ENCODE measurements around the gene VSNL1.

DNA sequence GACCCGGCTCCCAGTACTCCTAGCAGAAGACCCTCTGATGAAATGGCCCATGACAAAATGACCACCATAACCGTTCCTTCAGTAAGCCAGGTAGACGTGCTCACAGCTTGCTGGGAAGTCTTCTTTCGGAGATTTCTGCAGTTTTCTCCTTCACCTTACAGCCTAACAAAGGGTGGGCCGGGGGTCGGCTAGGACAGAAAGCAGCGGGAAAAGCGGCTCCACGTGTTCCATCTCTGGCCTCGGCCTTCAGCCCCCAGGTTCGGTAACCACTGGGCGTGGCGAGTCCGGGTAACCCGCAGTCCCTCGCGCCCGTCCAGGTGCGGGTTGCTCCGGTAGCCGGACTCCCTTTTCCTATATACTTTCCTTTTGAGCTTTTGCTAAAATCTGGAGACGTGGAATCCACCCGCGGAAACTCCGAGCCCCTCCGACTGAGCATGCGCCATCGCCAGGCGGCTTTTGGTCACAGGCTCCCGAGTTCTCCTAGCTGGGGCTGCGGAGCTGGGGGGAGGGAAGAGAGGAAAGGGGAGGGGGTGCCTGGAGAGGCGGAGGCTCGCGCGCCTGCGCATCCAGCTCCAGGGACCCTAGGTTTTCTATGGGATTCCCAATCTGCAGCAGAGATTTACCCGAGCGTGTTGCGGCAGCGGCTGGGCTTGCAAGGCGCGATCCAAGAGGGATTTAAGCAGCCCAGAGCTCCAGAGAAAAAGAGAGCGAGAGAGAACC, at the start of gene VSNL1:
- TF ChIP-seq, protein P1, sequence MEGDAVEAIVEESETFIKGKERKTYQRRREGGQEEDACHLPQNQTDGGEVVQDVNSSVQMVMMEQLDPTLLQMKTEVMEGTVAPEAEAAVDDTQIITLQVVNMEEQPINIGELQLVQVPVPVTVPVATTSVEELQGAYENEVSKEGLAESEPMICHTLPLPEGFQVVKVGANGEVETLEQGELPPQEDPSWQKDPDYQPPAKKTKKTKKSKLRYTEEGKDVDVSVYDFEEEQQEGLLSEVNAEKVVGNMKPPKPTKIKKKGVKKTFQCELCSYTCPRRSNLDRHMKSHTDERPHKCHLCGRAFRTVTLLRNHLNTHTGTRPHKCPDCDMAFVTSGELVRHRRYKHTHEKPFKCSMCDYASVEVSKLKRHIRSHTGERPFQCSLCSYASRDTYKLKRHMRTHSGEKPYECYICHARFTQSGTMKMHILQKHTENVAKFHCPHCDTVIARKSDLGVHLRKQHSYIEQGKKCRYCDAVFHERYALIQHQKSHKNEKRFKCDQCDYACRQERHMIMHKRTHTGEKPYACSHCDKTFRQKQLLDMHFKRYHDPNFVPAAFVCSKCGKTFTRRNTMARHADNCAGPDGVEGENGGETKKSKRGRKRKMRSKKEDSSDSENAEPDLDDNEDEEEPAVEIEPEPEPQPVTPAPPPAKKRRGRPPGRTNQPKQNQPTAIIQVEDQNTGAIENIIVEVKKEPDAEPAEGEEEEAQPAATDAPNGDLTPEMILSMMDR (IDR thresholded peaks at IDR 0.05): no peak
- TF ChIP-seq POLR2A (IDR thresholded peaks at IDR 0.05): no peak

Measured in upper lobe of left lung (tissue), 4 donors.